SJCRH30 (cell line): ENCODE measurements around the gene ATG14. TPM values are rescaled to one million over a fixed set of nuclear protein-coding genes. Genes with fewer than 3 reads are reported as not detected.
"Not testable (repeated sequence)": the region's sequence is repeated elsewhere in the genome, so short reads cannot be mapped to it uniquely, and the experiment has no call there.

ENCODE experiments used
- DNase-seq, 2 experiments: peaks; one replicate each; pipeline ENCODE4 v3.0.0-alpha.2; 2015 to 2020
- H3K27ac ChIP-seq: fragments of 250-450 bp; sonication (Bioruptor Pico); 2 replicates; pipeline ENCODE4 v1.5.1; 2020; ENCODE audit warnings: mild to moderate bottlenecking, moderate library complexity
- H3K27me3 ChIP-seq: fragments of 250-450 bp; sonication (Bioruptor Pico); 2 replicates; pipeline ENCODE4 v1.5.1; 2020; ENCODE audit warnings: mild to moderate bottlenecking, moderate library complexity
- H3K36me3 ChIP-seq: fragments of 250-450 bp; sonication (Bioruptor Pico); 2 replicates; pipeline ENCODE4 v1.5.1; 2020; ENCODE audit warnings: mild to moderate bottlenecking, moderate library complexity
- H3K4me1 ChIP-seq: fragments of 250-450 bp; sonication (Bioruptor Pico); 2 replicates; pipeline ENCODE4 v1.5.1; 2020; ENCODE audit warnings: mild to moderate bottlenecking, moderate library complexity
- H3K4me3 ChIP-seq: fragments of 250-450 bp; sonication (Bioruptor Pico); 2 replicates; pipeline ENCODE4 v1.5.1; 2020; ENCODE audit warnings: mild to moderate bottlenecking, moderate library complexity
- H3K9me3 ChIP-seq: fragments of 250-450 bp; sonication (Bioruptor Pico); replicated peaks from 2 replicates; pipeline ENCODE4 v1.5.1; 2020; ENCODE audit warnings: mild to moderate bottlenecking, moderate library complexity
- total RNA-seq: library from RNA; depleted of rRNA; stranded (reverse); fragments of >200 nt; shearing (Covaris generic); gene quantifications from 2 replicates; pipeline ENCODE4 v1.2.3, GENCODE V29; 2014

The ATG14 gene
- total RNA-seq, 1 experiment from 2014 or later = 8.3 TPM

DNA sequence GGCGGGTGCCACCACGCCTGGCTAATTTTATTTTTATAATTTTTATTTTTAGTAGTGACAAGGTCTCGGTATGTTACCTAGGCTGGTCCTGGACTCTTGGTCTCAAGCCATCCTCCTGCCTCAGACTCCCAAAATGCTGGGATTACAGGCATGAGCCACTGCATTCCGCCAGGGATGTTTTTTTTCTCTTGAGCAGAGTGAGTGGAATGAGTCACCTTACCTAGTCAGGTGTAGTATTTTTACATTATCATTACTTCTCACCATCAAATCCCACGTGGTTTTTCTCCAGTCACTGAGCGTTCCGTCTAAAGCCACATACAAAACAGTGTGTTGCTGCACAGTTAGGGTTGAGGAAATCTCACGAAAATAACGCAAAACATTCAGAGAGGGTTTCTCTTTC is 29.7 kb upstream of the ATG14 start:
- no peak for DNase-seq
- no peaks in the 10 kb centered on the region for H3K9me3 ChIP-seq

GRCh38 chr14:55440385-55440784 is 28.8 kb upstream of the ATG14 start, which contains the start of gene TBPL2:
TSS of gene TBPL2 (minus strand) at chr14:55440616. CDS start at chr14:55440449, 167 bp downstream.
- Histone ChIP-seq H3K9me3 (no peaks in the 10 kb centered on the region), H3K36me3 (no peaks in the 10 kb centered on the region), H3K27ac (no peak within 1 kb of the TSS), H3K4me3 (no peak within 1 kb of the TSS), H3K27me3 (no peaks in the 10 kb centered on the region), H3K4me1 (no peaks in the 10 kb centered on the region)
- DNase-seq = no peak

More for the DNA sequence above, 29.7 kb upstream of the ATG14 start:
- H3K4me1 ChIP-seq = no peaks in the 10 kb centered on the region
- no peak overlapping the region for H3K4me3 ChIP-seq
- H3K27me3 ChIP-seq = no peaks in the 10 kb centered on the region
- H3K36me3 ChIP-seq = no peaks in the 10 kb centered on the region
- H3K27ac ChIP-seq = no peak overlapping the region

GRCh38 chr14:55438066-55438683 is 26.5 kb upstream of the ATG14 start:
- H3K36me3 ChIP-seq = no peaks in the 10 kb centered on the region
- H3K27me3 ChIP-seq = no peaks in the 10 kb centered on the region
- no peak overlapping the region for H3K27ac ChIP-seq
- peak; percentile 34 to 61 for DNase-seq
- no peak overlapping the region for H3K4me3 ChIP-seq
- H3K9me3 ChIP-seq = no peaks in the 10 kb centered on the region
- no peaks in the 10 kb centered on the region for H3K4me1 ChIP-seq

DNA sequence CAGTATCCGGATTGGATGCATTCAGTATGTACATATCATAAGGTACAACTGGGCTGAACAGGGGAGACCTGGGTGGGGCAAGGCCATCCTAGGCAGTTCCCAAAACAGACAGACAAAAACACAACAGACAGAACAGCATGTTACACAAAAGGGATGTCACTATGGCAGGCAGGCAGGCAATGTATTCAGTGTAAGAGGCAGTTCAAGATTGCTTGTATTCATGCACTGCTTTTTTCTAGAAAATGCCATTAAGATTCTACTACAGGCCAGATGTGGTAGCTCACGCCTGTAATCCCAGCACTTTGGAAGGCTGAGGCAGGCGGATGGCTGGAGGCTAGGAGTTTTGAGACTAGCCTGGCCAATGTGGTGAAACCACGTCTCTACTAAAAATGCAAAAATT is 25.3 kb upstream of the ATG14 start:
- H3K9me3 ChIP-seq = no peaks in the 10 kb centered on the region
- no peak overlapping the region for H3K4me3 ChIP-seq
- no peaks in the 10 kb centered on the region for H3K36me3 ChIP-seq
- no peak overlapping the region for H3K27ac ChIP-seq
- H3K4me1 ChIP-seq = no peaks in the 10 kb centered on the region
- no peaks in the 10 kb centered on the region for H3K27me3 ChIP-seq
- DNase-seq = no peak

DNA sequence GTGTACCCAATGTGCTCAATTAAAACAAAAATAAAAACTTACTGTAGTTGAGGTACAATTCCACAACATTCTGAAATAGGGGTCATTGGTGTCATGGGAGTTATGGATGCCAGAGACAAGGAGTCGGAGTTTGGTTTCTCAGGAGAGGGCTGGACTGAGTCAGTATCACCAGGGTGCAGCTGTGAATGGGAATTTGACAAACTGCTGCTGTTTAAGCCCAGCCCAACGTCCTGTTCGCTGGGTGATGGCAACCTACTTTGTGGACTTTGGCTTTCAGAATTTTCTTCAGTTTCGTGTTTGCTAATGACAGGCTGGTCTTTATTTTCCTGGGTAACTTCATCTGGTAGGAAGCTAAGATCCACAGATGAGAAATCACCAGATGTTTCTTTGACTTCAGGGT is 24.9 kb upstream of the ATG14 start:
- Histone ChIP-seq H3K9me3 (no peaks in the 10 kb centered on the region), H3K27ac (no peak overlapping the region), H3K36me3 (no peaks in the 10 kb centered on the region), H3K4me1 (no peaks in the 10 kb centered on the region), H3K27me3 (no peaks in the 10 kb centered on the region), H3K4me3 (no peak overlapping the region)
- DNase-seq = no peak

DNA sequence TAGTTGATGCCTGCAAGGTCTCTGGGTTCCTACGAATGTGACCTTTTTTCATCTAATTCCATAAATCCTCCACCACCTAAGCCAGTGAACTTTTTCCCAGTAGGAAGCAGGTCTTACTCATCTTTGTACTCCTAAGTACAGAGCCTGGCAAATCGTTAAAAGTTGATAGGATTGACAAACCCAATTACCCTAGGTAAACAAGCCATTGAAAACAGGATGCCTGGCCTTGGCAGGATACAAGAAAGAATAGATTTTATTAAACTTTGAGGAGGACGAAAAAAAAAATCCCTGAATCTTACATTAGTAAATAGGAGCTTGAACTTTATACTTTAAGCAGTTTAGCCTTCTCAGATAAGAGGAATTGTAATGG is 23.2 kb upstream of the ATG14 start:
- DNase-seq = no peak
- Histone ChIP-seq H3K27ac (no peak overlapping the region), H3K9me3 (no peaks in the 10 kb centered on the region), H3K27me3 (no peaks in the 10 kb centered on the region), H3K36me3 (no peaks in the 10 kb centered on the region), H3K4me3 (no peak overlapping the region), H3K4me1 (no peaks in the 10 kb centered on the region)

DNA sequence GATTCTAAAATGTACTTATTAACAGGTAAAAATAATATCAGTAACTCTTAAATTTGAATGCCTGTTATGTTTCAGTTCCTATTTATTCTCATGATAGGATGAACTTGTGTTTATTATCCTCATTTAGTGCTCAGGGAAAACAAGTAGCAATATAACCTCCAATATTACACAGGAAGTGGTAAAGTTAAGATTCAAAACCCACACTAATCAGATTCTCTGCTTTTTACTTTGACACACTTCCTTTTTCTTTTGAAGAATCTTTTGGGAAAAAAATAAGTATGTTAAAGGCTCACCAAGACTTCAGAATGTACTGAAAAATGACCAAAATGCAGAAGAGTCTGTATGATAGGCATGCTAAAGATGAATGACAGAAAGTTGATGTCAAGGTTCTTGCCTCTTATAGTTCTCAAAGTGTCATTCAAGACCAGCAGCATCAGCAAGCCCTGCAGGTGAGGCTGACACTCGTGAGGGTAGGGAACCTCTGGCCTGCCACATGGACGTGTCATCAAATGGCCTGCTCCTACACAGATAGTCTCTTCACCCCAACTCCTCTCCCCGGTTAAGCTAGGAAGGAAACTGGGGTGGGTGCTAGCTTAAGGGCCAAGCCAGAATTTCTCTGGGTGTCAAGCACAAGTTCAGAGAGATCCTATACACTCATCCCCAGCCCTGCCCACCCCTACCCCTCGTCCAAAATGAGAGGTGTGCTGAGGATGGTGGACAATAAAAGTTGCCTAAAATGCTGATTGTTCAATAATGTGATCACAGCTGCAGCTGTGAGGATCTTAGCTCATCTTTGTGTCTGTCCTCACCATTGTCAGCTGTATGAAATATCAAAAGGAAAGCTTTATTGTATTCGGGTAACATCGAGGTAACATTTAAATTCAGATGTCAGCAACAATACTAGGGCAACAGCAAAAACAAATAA is 22.5 kb upstream of the ATG14 start:
- H3K27me3 ChIP-seq = no peaks in the 10 kb centered on the region

GRCh38 chr14:55432628-55433027 is 21.0 kb upstream of the ATG14 start:
- DNase-seq = no peak
- no peaks in the 10 kb centered on the region for H3K9me3 ChIP-seq
- H3K27me3 ChIP-seq = no peaks in the 10 kb centered on the region
- H3K4me1 ChIP-seq = no peaks in the 10 kb centered on the region
- no peak overlapping the region for H3K27ac ChIP-seq
- no peaks in the 10 kb centered on the region for H3K36me3 ChIP-seq
- no peak overlapping the region for H3K4me3 ChIP-seq

More for the DNA sequence above, 22.5 kb upstream of the ATG14 start:
- Histone ChIP-seq H3K36me3 (no peaks in the 10 kb centered on the region), H3K9me3 (no peaks in the 10 kb centered on the region), H3K4me1 (no peaks in the 10 kb centered on the region), H3K4me3 (no peak overlapping the region), H3K27ac (no peak overlapping the region)
- DNase-seq = no peak

DNA sequence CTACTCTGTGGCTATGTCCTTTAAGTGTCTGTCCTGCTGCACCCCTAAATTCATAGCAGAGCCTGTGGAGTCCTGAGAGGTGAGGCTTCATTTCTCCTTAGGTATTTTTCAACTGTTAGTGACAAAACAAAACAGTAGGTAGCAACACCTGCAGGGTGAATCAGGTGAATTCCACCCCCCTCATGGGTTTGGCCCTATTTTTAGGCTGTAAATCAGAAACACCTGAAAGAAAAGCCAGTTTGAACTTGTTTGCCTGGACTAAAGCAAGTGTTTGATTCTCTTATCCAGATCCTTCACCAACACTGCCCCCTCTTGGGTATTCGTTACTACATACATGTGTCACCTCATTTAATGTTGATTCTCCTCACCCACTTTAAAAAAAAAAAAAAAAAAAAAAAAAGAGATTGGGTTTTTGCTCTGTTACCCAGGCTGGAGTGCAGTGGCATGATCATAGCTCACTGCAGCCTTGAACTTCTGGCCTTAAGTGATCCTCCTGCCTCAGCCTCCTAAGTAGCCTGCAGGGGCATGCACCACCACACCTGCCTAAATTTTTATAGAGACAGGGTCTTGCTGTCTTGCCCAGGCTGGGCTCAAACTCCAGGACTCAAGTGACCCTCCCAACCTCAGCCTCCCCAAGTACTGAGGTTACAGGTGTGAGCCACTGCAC is 18.5 kb upstream of the ATG14 start:
- no peaks in the 10 kb centered on the region for H3K27me3 ChIP-seq
- no peak overlapping the region for H3K27ac ChIP-seq
- H3K9me3 ChIP-seq = no peaks in the 10 kb centered on the region
- H3K4me3 ChIP-seq = no peak overlapping the region
- H3K4me1 ChIP-seq = no peaks in the 10 kb centered on the region
- no peaks in the 10 kb centered on the region for H3K36me3 ChIP-seq
- DNase-seq = peak; percentile 41 to 62

- H3K4me3 ChIP-seq = no peak overlapping the region
- no peaks in the 10 kb centered on the region for H3K4me1 ChIP-seq
- DNase-seq = no peak
- H3K9me3 ChIP-seq = no peaks in the 10 kb centered on the region
- H3K36me3 ChIP-seq = no peaks in the 10 kb centered on the region
- no peaks in the 10 kb centered on the region for H3K27me3 ChIP-seq
- no peak overlapping the region for H3K27ac ChIP-seq
These were observed 15.8 kb upstream of the ATG14 start for GRCh38 chr14:55427439-55427838.

- Histone ChIP-seq H3K9me3 (no peaks in the 10 kb centered on the region), H3K27ac (no peak overlapping the region), H3K4me3 (no peak overlapping the region), H3K4me1 (no peaks in the 10 kb centered on the region), H3K27me3 (no peaks in the 10 kb centered on the region), H3K36me3 (no peaks in the 10 kb centered on the region)
- no peak for DNase-seq
These were observed 15.3 kb upstream of the ATG14 start for GRCh38 chr14:55426891-55427290.

GRCh38 chr14:55425091-55425490 is 13.5 kb upstream of the ATG14 start:
- Histone ChIP-seq H3K9me3 (no peaks in the 10 kb centered on the region), H3K36me3 (no peaks in the 10 kb centered on the region), H3K27me3 (no peaks in the 10 kb centered on the region), H3K4me3 (no peak overlapping the region), H3K27ac (no peak overlapping the region), H3K4me1 (no peaks in the 10 kb centered on the region)
- no peak for DNase-seq

DNA sequence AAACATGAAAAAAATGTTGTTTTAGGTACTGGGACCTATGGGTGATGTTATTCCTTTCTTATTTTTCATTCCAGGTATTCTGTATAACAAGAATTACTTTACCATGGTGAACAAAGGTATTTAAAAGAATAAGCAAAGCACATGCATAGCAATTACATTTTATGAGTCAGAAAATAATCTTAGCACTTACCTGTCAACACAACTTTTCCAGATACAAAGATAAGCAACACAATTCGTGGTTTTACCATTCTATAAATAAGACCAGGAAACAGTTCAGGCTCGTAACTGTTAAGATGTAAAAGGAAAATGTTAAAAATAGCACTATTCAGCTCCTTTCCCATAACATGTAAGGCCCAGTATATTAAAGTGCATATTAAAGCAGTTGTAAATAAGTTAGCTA is 12.3 kb upstream of the ATG14 start:
- DNase-seq = no peak

GRCh38 chr14:55422338-55422737 is 10.7 kb upstream of the ATG14 start:
- not testable (repeated sequence) for H3K4me1 ChIP-seq, H3K9me3 ChIP-seq, H3K36me3 ChIP-seq, DNase-seq, H3K4me3 ChIP-seq, H3K27me3 ChIP-seq, H3K27ac ChIP-seq

More for the DNA sequence above, 12.3 kb upstream of the ATG14 start:
- Histone ChIP-seq H3K27ac (no peak overlapping the region), H3K4me1 (no peaks in the 10 kb centered on the region), H3K27me3 (no peaks in the 10 kb centered on the region), H3K9me3 (no peaks in the 10 kb centered on the region), H3K4me3 (no peak overlapping the region), H3K36me3 (no peaks in the 10 kb centered on the region)

DNA sequence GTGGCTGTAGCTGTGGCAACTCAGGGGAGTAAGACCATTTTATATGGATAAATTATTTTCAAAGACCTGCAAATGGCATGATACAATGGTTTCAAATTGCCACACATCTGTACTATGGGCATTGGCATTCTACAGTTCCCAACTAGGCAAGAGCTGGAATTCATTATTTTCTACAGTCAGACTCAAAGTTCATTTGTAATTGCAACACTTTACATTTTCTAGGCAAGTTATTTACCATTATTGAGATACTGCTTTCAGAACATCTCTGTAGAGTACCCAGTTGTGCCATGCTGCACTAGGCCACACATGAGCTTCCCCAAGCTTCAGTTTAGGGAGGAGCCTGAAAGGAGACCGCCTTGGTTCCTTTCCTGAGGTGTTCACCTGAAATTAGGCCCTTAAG is 8.0 kb upstream of the ATG14 start:
- Histone ChIP-seq H3K27me3 (no peaks in the 10 kb centered on the region), H3K36me3 (no peaks in the 10 kb centered on the region), H3K27ac (no peak overlapping the region), H3K4me3 (no peak overlapping the region), H3K9me3 (no peaks in the 10 kb centered on the region), H3K4me1 (no peaks in the 10 kb centered on the region)
- DNase-seq = no peak
